NCI-H748 (cell line): ENCODE data around the gene TCP11X1.
"Not testable (repeated sequence)": the region's sequence is repeated elsewhere in the genome, so short reads cannot be mapped to it uniquely, and the experiment has no call there.

ENCODE experiments used
- DNase-seq: peaks from one replicate; lab custom pipeline; 2025; ENCODE audit not compliant: unreplicated experiment; lab: John Stamatoyannopoulos, UW

Gene TCP11X1

DNA sequence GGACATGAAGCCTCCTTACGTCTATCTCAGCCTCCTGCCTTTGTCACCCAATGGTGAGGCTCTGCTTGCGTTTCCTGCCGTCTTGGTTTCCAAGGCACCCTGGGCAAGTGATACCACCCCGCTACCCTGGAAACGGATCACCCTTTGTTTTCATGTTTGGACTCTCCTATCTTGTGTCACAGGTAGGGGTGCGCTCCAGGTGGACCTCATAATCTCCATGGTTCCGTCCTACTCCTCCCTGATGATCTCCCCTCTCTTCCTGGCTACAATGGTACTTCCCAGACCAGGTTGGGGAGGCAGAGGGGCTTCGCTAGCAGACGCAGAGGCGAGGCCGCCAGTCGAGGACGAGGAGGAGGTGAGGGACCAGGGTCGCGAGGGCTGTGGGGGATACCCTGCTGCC lies at the start of gene TCP11X1:
Gene TCP11X1, plus strand, starts transcription at position 316 of the 400 bp plus-strand sequence.
- not testable (repeated sequence) for DNase-seq

DNA sequence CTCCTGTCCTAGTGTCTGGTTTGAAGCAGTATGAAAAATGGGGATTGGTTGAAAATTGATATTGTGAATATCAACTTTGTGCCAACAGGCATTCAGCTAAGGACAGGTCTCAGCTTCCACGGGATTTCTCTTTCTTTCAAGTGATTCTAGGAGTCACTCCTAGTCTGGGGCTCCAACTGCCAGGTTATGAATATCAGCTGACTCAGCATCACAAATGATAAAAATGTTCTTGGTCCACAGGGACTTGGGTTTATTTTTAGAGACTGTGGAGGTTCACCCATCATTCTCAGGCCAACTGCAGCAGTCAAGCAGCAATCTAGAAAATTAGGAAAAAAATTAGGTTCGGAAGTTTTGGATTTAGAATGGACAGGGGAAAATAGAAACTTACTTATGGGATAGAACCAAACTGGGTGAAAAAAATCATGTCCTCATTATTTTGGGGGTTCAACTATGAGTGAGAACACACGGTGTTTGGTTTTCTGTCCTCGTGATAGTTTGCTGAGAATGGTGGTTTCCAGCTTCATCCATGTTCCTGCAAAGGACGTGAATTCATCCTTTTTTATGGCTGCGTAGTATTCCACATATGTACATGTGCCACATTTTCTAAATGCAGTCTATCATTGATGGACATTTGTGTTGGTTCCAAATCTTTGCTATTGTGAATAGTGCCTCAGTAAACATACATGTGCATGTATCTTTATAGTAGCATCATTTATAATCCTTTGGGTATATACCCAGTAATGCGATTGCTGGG lies 29.0 kb upstream of the TCP11X1 start:
- no peak for DNase-seq

DNA sequence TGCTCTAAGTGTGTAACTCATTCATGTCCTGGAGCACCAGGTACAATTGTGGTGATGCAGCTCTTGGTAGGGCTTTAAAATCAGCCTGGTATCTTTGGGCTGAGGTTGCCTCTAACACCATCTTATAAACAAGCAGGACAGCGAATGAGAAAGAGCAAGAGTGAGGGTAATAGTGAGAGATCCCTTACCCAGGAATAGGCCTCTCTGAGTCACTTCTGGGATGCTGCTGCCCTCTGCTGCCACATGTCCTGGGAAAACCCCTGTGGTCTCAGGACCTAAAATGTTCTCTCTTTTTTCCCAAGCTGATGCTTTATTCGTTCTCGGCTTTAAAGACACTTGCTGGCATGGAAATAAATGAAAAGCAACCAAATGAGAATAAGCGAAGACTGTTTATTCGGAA lies 7.2 kb upstream of the TCP11X1 start:
- DNase-seq = not testable (repeated sequence)

DNA sequence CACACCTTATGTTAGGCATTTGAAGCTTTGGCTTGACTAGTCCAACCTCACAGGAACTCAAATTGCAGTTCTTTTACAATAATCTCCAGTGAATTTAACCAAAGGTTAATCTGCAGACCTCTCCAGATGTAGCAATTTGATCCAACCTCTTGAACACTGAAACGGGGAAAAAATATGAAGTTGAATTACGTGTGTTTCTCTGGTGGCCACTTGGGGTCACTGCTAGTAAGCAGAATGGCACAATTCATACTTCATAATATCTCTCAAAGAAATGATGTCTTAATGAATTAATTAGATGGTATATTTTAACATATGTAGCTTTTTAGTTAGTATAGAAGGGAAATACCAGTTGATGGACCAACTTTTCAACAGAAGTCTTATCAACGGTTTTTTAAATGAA lies 1.4 kb downstream of the TCP11X1 start:
- not testable (repeated sequence) for DNase-seq

DNA sequence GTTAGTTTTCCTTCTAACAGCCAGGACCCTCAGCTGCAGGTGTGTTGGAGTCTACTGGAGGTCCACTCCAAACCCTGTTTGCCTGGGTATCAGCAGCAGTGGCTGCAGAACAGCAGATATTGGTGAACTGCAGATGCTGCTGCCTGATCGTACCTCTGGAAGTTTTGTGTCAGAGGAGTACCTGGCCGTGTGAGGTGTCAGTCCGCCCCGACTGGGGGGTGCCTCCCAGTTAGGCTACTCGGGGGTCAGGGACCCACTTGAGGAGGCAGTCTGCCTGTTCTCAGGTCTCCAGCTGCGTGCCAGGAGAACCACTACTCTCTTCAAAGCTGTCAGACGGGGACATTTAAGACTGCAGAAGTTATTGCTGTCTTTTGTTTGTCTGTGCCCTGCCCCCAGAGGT lies 20.6 kb downstream of the TCP11X1 start:
- not testable (repeated sequence) for DNase-seq

DNA sequence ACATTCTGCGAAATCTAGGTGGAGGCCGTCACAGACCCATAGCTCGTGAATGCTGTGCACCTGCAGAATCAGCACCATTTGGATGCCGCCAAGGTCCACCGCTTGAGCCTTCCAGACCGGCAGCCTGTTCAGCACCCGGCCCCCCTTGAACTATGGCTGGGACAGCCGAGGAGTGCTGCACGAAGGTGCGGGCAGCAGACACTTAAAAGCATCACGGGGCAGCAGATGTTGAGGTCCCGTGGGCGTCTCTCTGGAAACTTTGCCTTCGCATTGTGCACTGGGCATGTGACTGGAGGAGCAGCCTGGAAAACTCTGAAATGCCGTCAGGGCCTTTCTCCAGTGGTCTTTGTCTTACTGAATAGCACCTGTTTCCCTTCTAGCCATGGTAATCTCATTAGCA lies 25.2 kb downstream of the TCP11X1 start:
- not testable (repeated sequence) for DNase-seq

DNA sequence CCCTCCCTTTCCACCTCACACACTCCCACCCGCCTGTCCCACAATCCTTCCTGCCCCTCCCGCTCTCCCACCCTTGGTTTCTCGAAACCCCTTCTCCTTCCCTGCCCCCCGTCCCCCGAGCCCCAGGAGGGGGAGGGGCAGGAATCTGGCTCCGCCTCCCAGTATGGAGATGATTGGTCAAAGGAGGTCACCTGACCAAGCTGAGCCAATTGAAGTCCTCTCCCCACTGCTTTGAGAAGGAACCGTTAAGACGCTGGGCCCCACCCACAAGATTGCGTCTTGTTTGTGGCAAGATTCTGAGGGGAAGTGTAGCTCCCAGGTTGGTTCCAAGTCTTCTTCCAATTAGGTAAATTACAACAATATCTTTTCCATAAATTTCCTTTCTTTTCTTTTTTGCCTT lies 31.8 kb downstream of the TCP11X1 start, which contains the start of gene NXF2:
Gene NXF2, plus strand, starts transcription at position 275 of the 400 bp plus-strand sequence. CDS start 59,912 bp downstream, outside the sequence.
- DNase-seq = not testable (repeated sequence)

DNA sequence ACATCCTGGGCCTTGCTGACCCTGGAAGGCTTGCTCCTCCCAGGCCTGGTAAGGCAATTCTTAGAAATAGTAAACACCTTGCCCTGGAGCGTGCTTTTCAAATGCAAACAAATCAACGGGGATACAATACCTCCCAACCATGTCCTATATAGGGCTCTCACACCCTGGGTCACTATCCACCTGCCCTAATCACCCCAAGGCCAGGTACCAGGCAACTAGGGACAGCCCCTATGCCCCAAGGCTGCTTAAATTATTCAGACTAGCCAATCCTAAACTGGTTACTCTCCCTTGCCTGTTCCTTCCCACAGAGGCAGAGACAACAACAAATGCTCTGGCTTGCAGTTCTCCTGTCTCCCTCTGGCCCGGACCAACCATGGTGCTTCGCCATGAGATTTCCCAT lies 57.1 kb downstream of the TCP11X1 start:
- not testable (repeated sequence) for DNase-seq
